ENCODE results near the gene ARHGEF16.
A peak's percentile ranks its signal among the peaks of the same experiment; 100 is the strongest.

Gene ARHGEF16

GRCh38 chr1:3483801-3484444 lies 29.5 kb downstream of the ARHGEF16 start:
- DNase-seq, result peak; percentile 36

- DNase-seq, result no peak
Measured at GRCh38 chr1:3485016-3485415, 30.6 kb downstream of the ARHGEF16 start.

GRCh38 chr1:3488432-3488831 lies 34.0 kb downstream of the ARHGEF16 start:
- no peak for DNase-seq

GRCh38 chr1:3490046-3490745 lies 35.7 kb downstream of the ARHGEF16 start:
- DNase-seq, result no peak

GRCh38 chr1:3491291-3492246 lies 37.1 kb downstream of the ARHGEF16 start:
- peak; percentile 54 for DNase-seq

GRCh38 chr1:3492545-3493246 lies 38.2 kb downstream of the ARHGEF16 start:
- DNase-seq, result no peak

- no peak for DNase-seq
Measured at GRCh38 chr1:3494321-3495308, 40.1 kb downstream of the ARHGEF16 start.

- DNase-seq, result peak; percentile 56
Measured at GRCh38 chr1:3495776-3496745, 41.6 kb downstream of the ARHGEF16 start.

GRCh38 chr1:3496916-3497315 lies 42.5 kb downstream of the ARHGEF16 start:
- DNase-seq, result no peak

GRCh38 chr1:3497521-3497920 lies 43.1 kb downstream of the ARHGEF16 start:
- DNase-seq, result no peak

- DNase-seq, result no peak
Measured at GRCh38 chr1:3498246-3498930, 43.9 kb downstream of the ARHGEF16 start.

GRCh38 chr1:3498986-3499385 lies 44.5 kb downstream of the ARHGEF16 start:
- DNase-seq, result no peak

- DNase-seq, result no peak
Measured at GRCh38 chr1:3499611-3500010, 45.1 kb downstream of the ARHGEF16 start.

- DNase-seq, result no peak
Measured at GRCh38 chr1:3500265-3500835, 45.9 kb downstream of the ARHGEF16 start.

- DNase-seq, result no peak
Measured at GRCh38 chr1:3501437-3501836, 47.0 kb downstream of the ARHGEF16 start.

GRCh38 chr1:3501856-3502640 lies 47.6 kb downstream of the ARHGEF16 start:
- DNase-seq, result peak; percentile 37

GRCh38 chr1:3502641-3503524 lies 48.4 kb downstream of the ARHGEF16 start:
- no peak for DNase-seq

Measured in fibroblast of skin of scalp (primary cell).